HepG2 (cell line): Measurements from ENCODE around the gene LMAN2. TPM values are rescaled to one million over a fixed set of nuclear protein-coding genes. Genes with fewer than 3 reads are reported as not detected.
A peak's percentile ranks its signal among the peaks of the same experiment; 100 is the strongest.

Experiments
- DRAP1 ChIP-seq: IDR thresholded peaks from 2 replicates; pipeline ENCODE4 v1.6.1; 2016; ENCODE audit warnings: missing genetic modification reagents, missing compliant biosample characterization
- HDAC1 ChIP-seq: sonication (generic); formaldehyde crosslinking; IDR thresholded peaks from 2 replicates; pipeline ENCODE4 v1.5.1; 2020; ENCODE audit warnings: mild to moderate bottlenecking, missing genetic modification reagents
- HOXA5 ChIP-seq: sonication (generic); formaldehyde crosslinking; IDR thresholded peaks from 2 replicates; pipeline ENCODE4 v1.4.0; 2020; ENCODE audit warnings: missing genetic modification reagents
- KAT8 ChIP-seq: IDR thresholded peaks from 2 replicates; pipeline ENCODE4 v1.6.1; 2016; ENCODE audit warnings: missing genetic modification reagents, missing compliant biosample characterization
- KIAA2018 ChIP-seq: sonication (generic); formaldehyde crosslinking; IDR thresholded peaks from 2 replicates; pipeline ENCODE4 v1.5.0; 2020; ENCODE audit warnings: mild to moderate bottlenecking, missing genetic modification reagents, borderline replicate concordance
- KLF9 ChIP-seq: IDR thresholded peaks from 2 replicates; pipeline ENCODE4 v1.6.1; 2016; ENCODE audit warnings: low read depth
- NR2F1 ChIP-seq, 2 experiments: fragments of 450-650 bp in 1 of 2; formaldehyde crosslinking in 1 of 2; IDR thresholded peaks; 2 replicates each; pipeline versions ENCODE4 v1.5.0 to v1.6.1; 2016 to 2020; ENCODE audit warnings: mild to moderate bottlenecking in 1 of 2, missing compliant biosample characterization in 1 of 2, missing genetic modification reagents in 1 of 2, moderate library complexity in 1 of 2
- PAXIP1 ChIP-seq: sonication (generic); formaldehyde crosslinking; conservative IDR thresholded peaks from 2 replicates; pipeline ENCODE4 v1.4.0; 2020; ENCODE audit warnings: mild to moderate bottlenecking, missing genetic modification reagents, moderate library complexity
- PPARG ChIP-seq: conservative IDR thresholded peaks from 2 replicates; pipeline ENCODE4 v1.6.1; 2016; ENCODE audit warnings: missing biosample characterization, missing genetic modification reagents
- SIN3A ChIP-seq: IDR thresholded peaks from 2 replicates; pipeline ENCODE4 v1.6.1; 2011; ENCODE audit warnings: low read depth, mild to moderate bottlenecking, control low read depth, low read length, borderline replicate concordance
- SP1 ChIP-seq, 2 experiments: fragments of 450-650 bp in 1 of 2; sonication (generic) in 1 of 2; formaldehyde crosslinking in 1 of 2; IDR thresholded peaks; 2 replicates each; pipeline versions ENCODE4 v1.4.0 to v1.6.1; 2016 to 2020; ENCODE audit warnings: missing genetic modification reagents in 1 of 2
- SRSF9 ChIP-seq: fragments of 200-400 bp; formaldehyde crosslinking; IDR thresholded peaks from 2 replicates; pipeline ENCODE4 v1.6.1; 2018; ENCODE audit warnings: borderline replicate concordance, mild to moderate bottlenecking, low read depth, low read length; ENCODE audit not compliant: insufficient read depth, poor library complexity, severe bottlenecking
- ZBTB1 ChIP-seq: sonication (generic); formaldehyde crosslinking; IDR thresholded peaks from 2 replicates; pipeline ENCODE4 v1.4.0; 2020; ENCODE audit warnings: missing genetic modification reagents, borderline replicate concordance
- ZNF414 ChIP-seq: sonication (generic); formaldehyde crosslinking; IDR thresholded peaks from 2 replicates; pipeline ENCODE4 v1.5.0; 2020; ENCODE audit warnings: missing genetic modification reagents
- ZNF7 ChIP-seq: IDR thresholded peaks from 2 replicates; pipeline ENCODE4 v1.6.1; 2016; ENCODE audit warnings: missing biosample characterization, missing genetic modification reagents
- ZNF720 ChIP-seq: sonication (generic); formaldehyde crosslinking; IDR thresholded peaks from 2 replicates; pipeline ENCODE4 v1.4.0; 2020; ENCODE audit warnings: missing genetic modification reagents
- polyA plus RNA-seq, 8 experiments: library from polyadenylated mRNA; depleted of rRNA in 3 of 8; stranded (reverse) in 7 of 8; unstranded in 1 of 8; fragments of >200 nt; fragmentation: Illumina TruSeq in 4 of 8; extraction: Trizol in 4 of 8; gene quantifications; 2 replicates each; pipeline versions ENCODE4 v1.2.1 to v1.2.3, GENCODE V29; 2011 to 2016; ENCODE audit warnings: low read depth in 4 of 8, missing spikeins in 1 of 8, mixed read lengths in 1 of 8; ENCODE audit not compliant: insufficient read depth in 1 of 8
- total RNA-seq, 5 experiments: library from RNA; depleted of rRNA; stranded (reverse); fragments of >200 nt; fragmentation: Illumina TruSeq; extraction: Trizol; gene quantifications; 2 replicates each; pipeline ENCODE4 v1.2.3, GENCODE V29; 2016; ENCODE audit warnings: low read depth in 1 of 5

The LMAN2 gene
- total and polyA plus RNA-seq, 2 of the 13 experiments (the other 11 are each of a cell fraction or from before 2014, with no cell fraction given): 191 to 197 TPM

- peak; percentile 26 for TF ChIP-seq PAXIP1
- peak; percentile 90 for TF ChIP-seq HDAC1
- TF ChIP-seq ZNF7 (CRISPR knock-in tag): no peak
- no peak for TF ChIP-seq SRSF9
- TF ChIP-seq HOXA5 (CRISPR knock-in tag): no peak
- no peak for TF ChIP-seq PPARG (CRISPR knock-in tag)
- TF ChIP-seq DRAP1: peak; percentile 79
- TF ChIP-seq ZNF414 (CRISPR knock-in tag): peak; percentile 95
- no peak for TF ChIP-seq NR2F1 (CRISPR knock-in tag; IDR thresholded peaks at IDR 0.05)
- peak; percentile 80 for TF ChIP-seq KAT8
- TF ChIP-seq SIN3A: peak; percentile 42; the same call in 1 of the 2 replicates
- 0 out of 2 replicates have a peak, but pooled peaks have one; percentile 25 for TF ChIP-seq ZBTB1 (CRISPR knock-in tag)
- TF ChIP-seq ZNF720 (CRISPR knock-in tag): no peak
- TF ChIP-seq KIAA2018 (CRISPR knock-in tag): peak; percentile 74; the same call in 1 of the 2 replicates
- peak; percentile 48; the same call in 1 of the 2 replicates for TF ChIP-seq KLF9 (CRISPR knock-in tag)
- TF ChIP-seq SP1 (IDR thresholded peaks at IDR 0.05): no peak
- TF ChIP-seq SP1 (CRISPR knock-in tag; IDR thresholded peaks at IDR 0.05): peak; percentile 95
These were observed 48.1 kb downstream of the LMAN2 start, which contains the start of the genes PRELID1 and RAB24 (continued) for GRCh38 chr5:177303121-177303924.
